Ureter (tissue), 1 donor: ENCODE results near the gene NUTM2G. TPM values are rescaled to one million over a fixed set of nuclear protein-coding genes. Genes with fewer than 3 reads are reported as not detected.
"Not testable (repeated sequence)": the region's sequence is repeated elsewhere in the genome, so short reads cannot be mapped to it uniquely, and the experiment has no call there.

Source experiments
- DNase-seq: peaks from one replicate; pipeline ENCODE4 v3.0.0-alpha.2; 2020; ENCODE audit warnings: low spot score
- total RNA-seq: library from RNA; stranded (reverse); gene quantifications from one replicate; pipeline ENCODE4 v1.2.4, GENCODE V29; 2023
- donor health status: DM: yes; HTN: yes; CAD: no.

NUTM2G gene
- total RNA-seq, 1 donor from 2014 or later: not detected

DNA sequence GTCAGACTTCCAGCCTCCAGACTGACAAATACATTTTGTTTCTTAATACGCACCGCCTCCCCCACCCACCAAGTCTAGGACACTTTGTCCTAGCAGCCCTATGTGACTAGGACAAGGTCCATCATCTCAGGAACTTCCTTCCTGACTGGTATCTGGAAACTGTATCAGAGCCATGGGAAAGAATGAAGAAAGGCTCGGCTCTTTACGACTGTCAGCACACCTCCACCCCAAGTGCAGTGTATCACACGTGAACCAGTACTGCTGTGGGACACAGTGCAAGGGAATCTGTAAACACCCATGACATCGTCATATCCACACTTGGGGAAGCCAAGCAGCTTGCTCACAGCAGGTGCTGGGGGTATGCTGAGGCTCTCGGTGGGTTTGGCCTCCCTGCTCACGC lies 13.0 kb downstream of the NUTM2G start:
- not testable (repeated sequence) for DNase-seq

DNA sequence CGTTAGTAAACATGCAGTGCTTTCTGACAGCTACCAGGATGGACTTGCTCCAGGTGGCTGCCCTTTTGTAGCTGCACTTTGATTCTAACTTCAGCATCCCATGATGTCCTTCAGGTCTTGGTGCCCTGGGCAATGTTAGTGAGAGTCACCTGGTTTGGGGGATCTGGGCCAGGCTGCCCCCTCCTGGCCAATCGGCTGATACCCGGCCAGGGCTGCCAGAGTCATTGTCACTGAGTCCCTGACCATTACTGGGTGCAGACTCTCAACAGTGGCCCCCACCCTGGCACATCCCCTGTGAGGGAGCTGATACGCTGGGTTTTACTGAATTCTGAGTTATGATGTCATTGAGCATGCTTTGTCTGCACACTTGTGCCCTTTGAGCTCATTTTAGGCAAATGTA lies 13.5 kb downstream of the NUTM2G start:
- DNase-seq: not testable (repeated sequence)

DNA sequence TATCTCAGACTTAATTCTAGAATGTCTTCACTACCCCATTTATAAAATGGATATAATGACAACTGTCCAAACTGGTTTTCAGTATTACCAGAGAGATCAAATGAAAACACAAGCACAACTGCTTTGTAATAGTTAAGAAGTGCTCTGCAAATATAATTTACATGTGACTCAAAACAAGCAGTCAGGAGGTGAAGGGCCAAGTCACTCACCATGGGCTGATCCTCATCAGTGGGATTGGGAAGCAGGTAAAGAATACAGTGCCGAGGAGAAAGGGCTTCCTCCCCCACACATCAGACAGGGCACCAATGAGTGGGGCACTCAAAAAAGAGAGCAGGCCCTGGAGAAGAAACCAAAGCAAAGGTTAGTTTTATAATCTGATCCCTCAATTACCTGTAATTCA lies 20.7 kb downstream of the NUTM2G start:
- not testable (repeated sequence) for DNase-seq

DNA sequence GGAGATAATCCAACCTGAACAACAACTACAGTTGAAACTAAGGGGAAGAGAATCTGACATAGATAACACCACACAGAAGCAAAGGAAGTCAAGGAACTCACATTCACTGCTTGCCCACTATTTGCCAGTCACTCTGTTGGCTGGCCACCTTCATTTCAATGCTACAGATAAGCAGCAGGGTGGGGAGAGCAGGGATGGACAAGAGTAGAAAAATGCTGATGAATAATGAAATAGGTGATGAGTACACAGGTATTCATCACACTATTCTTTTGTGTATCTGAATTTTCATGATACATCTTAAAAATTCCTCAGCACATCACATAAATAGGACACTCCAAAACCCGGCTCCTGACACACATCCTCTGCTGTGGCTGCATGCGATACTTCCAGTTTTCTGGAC lies 21.9 kb downstream of the NUTM2G start:
- DNase-seq: not testable (repeated sequence)

DNA sequence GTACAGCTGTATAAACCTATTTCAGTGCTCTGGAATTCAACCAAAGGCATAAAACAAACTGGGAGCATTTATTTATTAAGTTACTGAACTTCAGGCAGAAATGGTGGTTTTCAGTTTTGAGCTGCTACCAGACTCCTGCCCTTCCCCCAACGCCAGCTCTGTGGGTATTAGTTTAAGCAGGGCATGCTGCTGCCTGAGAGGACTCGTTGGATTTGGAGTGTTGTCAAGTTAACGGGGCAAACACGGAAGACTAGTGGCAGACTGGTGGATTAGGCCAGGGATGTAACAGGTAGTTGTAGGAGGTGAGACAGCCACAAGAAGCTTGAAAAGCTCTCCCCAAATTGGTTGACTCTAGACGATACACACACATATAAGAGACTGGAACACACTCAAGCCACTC lies 38.9 kb downstream of the NUTM2G start:
- DNase-seq: peak; percentile 49

DNA sequence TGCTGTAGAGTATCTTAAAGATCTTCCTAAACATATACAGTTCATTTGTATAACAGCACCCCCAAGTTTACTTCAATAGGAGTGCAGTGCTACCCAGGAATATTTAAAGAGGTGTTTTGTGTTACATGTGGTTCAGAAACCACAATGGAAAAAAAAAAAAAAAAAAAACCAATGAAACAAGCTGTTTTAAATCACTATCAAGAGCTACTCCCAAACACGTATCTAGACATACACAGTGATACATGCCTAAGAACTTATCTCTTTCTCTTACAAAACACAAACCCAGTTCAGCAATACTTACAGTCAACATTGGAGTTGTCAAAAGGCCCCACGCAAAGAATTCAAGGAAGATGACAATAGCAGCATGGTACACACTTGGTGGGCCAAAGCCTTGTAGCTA lies 43.9 kb downstream of the NUTM2G start:
- DNase-seq: not testable (repeated sequence)

DNA sequence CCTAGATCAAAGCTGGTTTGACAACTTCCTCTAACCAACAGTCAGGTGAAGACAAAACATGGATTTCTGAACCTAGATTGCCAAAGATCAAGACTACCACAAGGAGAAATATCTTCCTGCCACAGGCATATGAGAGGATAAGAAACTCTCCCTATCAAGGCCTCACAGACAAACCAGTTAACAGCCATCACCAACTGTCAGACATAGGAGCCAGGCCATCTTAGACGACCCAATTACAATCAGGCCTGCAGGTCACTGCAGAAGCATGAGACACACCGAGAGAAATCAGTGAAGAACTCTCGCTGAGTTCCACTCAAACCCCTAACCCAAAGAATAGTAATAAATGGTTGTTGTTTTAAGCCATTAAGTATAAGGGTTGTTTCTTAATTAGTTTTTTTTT lies 45.4 kb downstream of the NUTM2G start:
- not testable (repeated sequence) for DNase-seq

DNA sequence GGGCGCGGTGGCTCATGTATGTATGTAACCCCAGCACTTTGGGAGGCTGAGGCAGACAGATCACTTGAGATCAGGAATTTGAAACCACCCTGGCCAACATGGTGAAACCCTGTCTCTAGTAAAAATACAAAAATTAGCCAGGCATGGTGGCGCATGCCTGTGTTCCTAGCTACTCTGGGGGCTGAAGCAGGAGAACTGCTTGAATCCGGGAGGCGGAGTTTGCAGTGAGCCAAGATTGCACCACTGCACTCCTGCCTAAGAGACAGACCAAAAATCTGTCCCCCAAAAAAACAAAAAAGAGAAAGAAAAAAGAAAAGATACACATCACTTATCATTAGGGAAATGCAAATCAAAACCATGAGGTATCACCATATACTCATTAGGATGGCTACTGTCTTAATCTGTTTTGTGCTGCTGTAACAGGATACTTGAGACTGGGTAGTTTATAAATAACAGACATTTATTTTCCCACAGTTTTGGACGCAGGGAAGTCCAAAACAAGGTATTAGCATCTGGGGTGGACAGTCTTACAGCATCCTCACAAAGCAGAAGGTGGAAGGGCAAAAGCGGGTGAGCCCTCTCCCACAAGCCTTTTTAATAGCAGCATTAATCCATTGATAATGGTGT lies 55.0 kb downstream of the NUTM2G start:
- not testable (repeated sequence) for DNase-seq

DNA sequence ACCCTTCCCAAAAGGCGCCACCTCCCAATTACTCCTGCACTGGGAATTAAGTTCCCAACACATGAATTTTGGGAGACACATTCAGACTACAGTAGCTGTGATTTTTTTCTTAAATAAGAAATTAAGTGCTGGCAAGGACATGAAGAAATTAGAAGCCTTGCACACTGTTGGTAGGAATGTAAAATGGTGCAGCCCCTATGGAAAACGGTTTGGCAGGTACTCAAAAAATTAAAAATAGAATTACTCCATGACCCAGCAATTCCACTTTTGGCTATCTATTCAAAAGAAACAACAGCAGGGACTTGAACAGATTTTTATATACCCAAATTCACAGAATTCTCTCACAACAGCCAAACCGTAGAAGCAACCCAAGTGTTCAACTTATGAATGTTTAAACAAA lies 55.5 kb downstream of the NUTM2G start:
- DNase-seq: not testable (repeated sequence)

DNA sequence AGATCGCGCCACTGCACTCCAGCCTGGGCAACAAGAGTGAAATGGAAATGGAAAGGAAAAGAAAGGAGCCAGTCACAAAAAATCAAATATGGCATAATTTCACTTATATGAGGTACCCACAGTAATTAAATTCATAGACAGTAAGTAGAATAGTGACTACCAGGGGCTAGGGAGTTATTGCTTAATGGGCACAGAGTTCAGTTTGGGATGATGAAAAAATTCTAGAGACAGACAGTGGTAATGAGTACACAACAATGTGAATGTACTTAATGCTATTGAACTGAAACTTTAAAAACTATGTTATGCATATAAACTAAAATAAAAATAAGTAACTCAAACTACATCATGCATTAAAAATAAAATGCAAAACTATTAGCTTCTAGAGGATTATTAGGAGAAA lies 56.2 kb downstream of the NUTM2G start:
- not testable (repeated sequence) for DNase-seq

Other genes with a start within 250 kb of the NUTM2G start
- 21.3 TPM for gene ZNF510, start 150.8 kb upstream of the NUTM2G start, total RNA-seq
- gene ZNF782, start 74.3 kb upstream of the NUTM2G start, total RNA-seq: 10.6 TPM
- not detected for gene CTSV, start 110.3 kb downstream of the NUTM2G start, total RNA-seq